HG03558 (cell line): Measurements from ENCODE around the gene NUMBL.

ENCODE experiments used
- ATAC-seq: cut with Tn5 transposase; IDR thresholded peaks from one replicate; pipeline ENCODE4 v1.9.1; 2021; ENCODE audit warnings: moderate number of reproducible peaks; ENCODE audit not compliant: unreplicated experiment; ENCODE audit errors: extremely low read depth

NUMBL gene

GRCh38 chr19:40691421-40692211, 1.2 kb upstream of the NUMBL start:
- ATAC-seq: no peak

- no peak for ATAC-seq
These were observed 406 bp upstream of the NUMBL start for GRCh38 chr19:40690693-40691420.

GRCh38 chr19:40689339-40690049, 957 bp downstream of the NUMBL start:
- no peak for ATAC-seq

DNA sequence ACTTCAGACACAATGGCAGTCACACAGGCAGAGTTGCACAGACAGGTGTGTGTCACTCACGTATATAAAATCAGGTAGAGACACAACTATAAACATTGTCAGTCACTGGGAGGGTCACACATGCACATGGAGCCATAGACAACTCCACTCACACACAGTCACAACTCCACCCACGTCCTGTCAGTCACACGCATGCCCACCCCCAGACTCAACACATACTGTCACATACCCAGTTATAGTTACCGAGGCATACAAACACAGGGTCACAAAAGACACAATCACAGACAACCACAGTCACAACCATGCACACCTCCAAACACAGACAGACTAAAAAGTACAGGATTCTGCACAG, 1.5 kb downstream of the NUMBL start:
- no peak for ATAC-seq

DNA sequence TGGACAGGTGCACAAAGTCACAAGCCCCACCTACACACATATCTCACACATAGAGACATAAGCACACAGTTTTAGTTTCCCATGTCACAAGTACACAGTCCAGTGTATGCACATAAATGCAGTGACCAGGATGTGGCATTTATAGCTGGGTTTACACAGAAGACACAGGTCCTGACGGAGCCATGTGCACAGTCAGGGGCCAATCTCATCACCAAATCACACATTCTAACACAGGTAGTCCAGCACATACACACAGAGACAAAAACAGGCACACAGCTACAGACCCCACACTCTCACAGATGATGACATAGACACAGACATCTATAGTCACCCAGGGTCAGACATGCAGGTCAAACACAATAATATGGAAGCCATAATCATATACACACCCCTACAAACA, 2.1 kb downstream of the NUMBL start:
- ATAC-seq: no peak

GRCh38 chr19:40687525-40688016, 2.9 kb downstream of the NUMBL start:
- ATAC-seq: no peak

GRCh38 chr19:40686882-40687524, 3.4 kb downstream of the NUMBL start:
- no peak for ATAC-seq

GRCh38 chr19:40685563-40685962, 4.9 kb downstream of the NUMBL start:
- no peak for ATAC-seq

- ATAC-seq: no peak
These were observed 5.4 kb downstream of the NUMBL start for GRCh38 chr19:40685016-40685526.

DNA sequence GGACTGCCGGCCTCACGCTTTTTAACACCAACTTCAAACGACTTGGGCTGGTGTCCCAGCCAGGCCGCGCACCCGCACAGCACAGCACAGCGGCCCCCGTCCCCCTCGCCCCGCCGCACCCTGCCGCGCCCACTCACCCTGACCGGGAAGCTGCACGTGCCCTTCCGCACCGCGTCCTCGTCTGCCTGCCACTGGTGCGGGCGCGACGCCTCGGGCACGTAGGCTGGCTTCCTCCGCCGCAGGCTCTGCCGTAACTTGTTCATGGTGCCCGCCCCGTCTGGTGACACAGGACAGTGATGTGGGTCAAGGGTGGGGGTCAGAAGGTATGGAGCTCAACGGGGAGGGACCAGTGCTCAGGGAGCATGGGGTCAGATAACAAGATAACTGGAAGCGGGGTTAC, 6.2 kb downstream of the NUMBL start:
- no peak for ATAC-seq

- no peak for ATAC-seq
These were observed 7.0 kb downstream of the NUMBL start for GRCh38 chr19:40683437-40683836.

- ATAC-seq: no peak
These were observed 8.0 kb downstream of the NUMBL start for GRCh38 chr19:40682431-40682964.

DNA sequence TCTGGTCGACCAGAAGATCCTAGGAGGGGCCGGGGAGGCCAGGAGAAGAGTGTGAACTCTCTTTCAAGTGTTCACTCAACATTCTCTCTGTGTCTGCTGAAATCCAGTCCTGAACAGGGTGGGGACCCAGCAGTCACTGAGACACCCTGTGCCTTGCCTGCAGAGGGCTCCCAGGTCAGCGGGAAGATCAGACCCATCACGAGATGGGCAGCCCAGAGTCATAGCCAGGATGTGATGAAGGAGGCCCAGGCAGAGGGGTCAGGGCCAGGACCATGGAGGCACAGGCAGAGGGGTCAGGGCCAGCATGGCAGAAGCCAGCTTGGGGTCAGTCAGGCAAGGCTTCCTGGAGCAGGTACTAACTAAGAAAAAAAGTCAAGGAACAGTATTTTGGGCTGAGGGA, 9.4 kb downstream of the NUMBL start:
- no peak for ATAC-seq

- ATAC-seq: no peak
These were observed 13.3 kb downstream of the NUMBL start for GRCh38 chr19:40677156-40677555.

DNA sequence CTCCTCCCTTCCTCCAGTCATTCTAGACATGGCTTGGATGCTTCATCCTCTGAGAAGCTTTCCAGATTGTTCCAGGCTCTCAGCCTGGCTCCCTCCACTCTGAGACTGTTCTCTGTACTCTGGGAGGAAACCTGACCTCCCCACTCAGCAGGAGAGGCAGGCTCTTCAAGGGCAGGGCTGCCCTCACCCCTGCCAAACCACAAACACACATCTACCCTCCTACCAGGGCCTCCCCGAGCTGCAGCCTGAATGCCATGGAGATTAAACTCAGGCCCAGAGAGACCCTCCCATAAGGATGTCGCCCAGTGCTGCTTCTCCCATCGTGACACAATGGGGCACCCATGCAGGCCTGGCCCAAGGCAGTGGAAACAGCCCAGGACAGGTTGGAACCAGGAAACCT, 16.2 kb downstream of the NUMBL start:
- ATAC-seq: no peak

DNA sequence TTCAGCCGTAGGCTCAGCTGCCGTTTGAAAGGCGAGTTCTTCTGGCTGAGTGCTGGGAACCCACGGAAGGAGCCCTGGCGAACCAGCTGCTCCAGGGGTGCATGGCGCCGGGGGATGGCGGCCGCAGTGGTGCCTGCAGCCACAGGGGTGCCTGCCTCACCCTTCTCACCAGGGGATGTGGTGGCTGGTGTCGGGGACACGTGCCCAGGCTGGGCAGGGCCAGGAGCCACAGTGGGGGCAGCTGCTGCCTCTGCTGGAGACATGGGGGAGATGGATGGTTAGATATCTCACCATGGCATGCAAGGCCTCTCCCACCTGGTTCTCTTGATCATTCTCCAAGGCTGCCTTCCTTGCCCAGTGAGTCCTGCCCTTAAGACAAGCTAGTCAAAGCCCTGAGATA, 17.1 kb downstream of the NUMBL start:
- ATAC-seq: no peak

DNA sequence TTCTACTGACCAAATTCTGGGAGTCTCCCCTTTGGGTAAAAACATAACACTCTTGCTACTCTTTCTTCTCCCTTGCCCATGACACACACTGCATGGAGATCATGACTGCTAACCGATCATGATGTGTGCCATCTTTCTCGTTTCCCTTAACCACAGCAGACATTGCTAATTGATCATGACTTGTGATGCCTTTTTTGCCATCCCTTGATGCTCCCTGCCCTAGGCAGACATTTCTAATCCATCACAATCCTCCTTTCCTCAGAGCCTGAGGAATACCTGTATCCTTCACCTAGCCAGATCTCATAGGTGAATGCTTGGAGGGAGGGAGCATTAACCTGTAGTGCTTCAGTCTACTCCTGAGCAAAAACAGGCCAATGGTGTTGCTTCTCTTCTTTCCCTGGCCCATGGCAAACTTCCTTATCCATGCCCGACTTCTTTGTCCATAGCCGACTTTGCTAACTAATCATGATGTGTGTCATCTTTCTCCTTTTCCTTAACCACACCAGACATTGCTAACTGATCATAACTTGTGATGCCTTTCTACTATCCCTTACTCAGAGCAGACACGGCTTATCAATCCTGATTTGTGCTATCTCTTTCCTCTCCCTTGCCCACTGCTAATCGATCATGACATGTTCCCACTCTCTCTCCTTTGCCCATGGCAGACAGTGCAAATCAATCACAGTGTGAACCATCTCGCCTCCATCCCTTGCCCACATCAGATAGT, 17.7 kb downstream of the NUMBL start:
- no peak for ATAC-seq

DNA sequence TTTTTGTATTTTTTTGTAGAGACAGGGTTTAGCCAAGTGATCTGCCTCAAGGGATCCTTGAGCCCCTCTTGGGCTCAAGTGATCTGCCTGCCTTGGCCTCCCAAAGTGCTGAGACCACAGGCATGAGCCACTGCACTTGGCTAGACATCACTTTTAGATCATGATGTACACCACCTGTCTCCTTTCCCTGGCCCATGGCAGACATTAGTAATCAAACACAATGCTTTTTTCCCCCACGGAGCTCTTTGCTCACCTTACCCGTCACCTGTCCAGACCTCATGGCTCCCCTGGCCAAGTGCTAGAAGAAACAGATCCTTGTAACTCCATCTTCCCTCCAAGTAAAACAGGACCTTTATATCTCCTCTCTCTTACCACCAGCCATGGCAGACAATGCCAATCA, 18.4 kb downstream of the NUMBL start:
- ATAC-seq: no peak

DNA sequence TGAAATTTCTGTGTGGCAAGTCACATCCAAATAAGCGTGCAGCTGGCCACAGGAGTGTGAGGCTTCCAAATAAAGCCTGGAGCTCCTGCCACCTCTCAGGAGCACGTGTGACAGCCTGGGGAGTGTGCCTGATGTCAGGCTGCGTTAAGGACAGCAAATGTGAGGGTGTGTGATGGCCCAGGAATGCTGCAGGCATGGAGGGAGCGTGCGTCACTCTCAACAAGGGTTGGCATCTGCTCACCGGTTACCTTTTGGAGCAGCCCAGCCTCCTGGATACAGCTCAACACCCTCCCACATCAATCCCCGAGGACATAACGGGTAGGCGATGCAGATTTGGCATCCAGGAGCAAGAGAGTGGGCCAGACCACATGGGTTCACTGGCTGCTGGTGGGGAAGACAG, 19.0 kb downstream of the NUMBL start:
- no peak for ATAC-seq
